Measurements from ENCODE around the gene COBLL1. TPM values are rescaled to one million over a fixed set of nuclear protein-coding genes. Genes with fewer than 3 reads are reported as not detected.

The COBLL1 gene
- polyA plus RNA-seq, 12 donors, result 7.1 to 25.9 (median 9.9) TPM; not detected in 1

Other genes with a start within 250 kb of the COBLL1 start
- 1 to 10 TPM in 9 of 12 donors, under 1 TPM in 1, not detected in 2; 0.84 to 6.6 (median 3.2) TPM for gene GRB14, start 220.3 kb downstream of the COBLL1 start, polyA plus RNA-seq (ENCODE audit: insufficient read length in 12 of 12)
- gene SLC38A11, start 113.7 kb upstream of the COBLL1 start, polyA plus RNA-seq (ENCODE audit: insufficient read length in 12 of 12), result 1 to 10 TPM in 2 of 12 donors, under 1 TPM in 9, not detected in 1; 0.28 to 9.2 (median 0.50) TPM